ENCODE measurements around the gene GSTT2B. TPM values are rescaled to one million over a fixed set of nuclear protein-coding genes. Genes with fewer than 3 reads are reported as not detected.
"Not testable (repeated sequence)": the region's sequence is repeated elsewhere in the genome, so short reads cannot be mapped to it uniquely, and the experiment has no call there.

GSTT2B gene
- total and polyA plus RNA-seq, 10 of the 15 experiments (the other 5 are each of a cell fraction or from before 2014, with no cell fraction given), result 0.15 to 0.29 (median 0.21) TPM; not detected in 7

- ATAC-seq; POLR2A ChIA-PET; FAIRE-seq; H2AFZ ChIP-seq (ENCODE audit: control insufficient read depth, low read depth, low read length); H3K9ac ChIP-seq (ENCODE audit: control insufficient read depth, insufficient read depth, low read length); SMC1A ChIA-PET (ENCODE audit: uncharacterized antibody, unreplicated experiment); H4K20me1 ChIP-seq (ENCODE audit: control insufficient read depth, insufficient read depth); DNase-seq (ENCODE audit: low read depth, low spot score); H3K36me3 ChIP-seq (ENCODE audit: control insufficient read depth in 2 of 2, insufficient read depth in 2 of 2, low read length in 1 of 2); H3K27me3 ChIP-seq (replicated peaks in 1 of 2; ENCODE audit: control insufficient read depth in 2 of 2, insufficient read depth in 2 of 2, low read length in 1 of 2); H3K79me2 ChIP-seq (ENCODE audit: control insufficient read depth, insufficient read depth, low read length); H3K27ac ChIP-seq (ENCODE audit: control insufficient read depth, insufficient read depth); H3K4me3 ChIP-seq; H3K4me2 ChIP-seq (ENCODE audit: control insufficient read depth, insufficient read depth); H3K4me1 ChIP-seq (ENCODE audit: control insufficient read depth, insufficient read depth, low read length); H3K9me3 ChIP-seq (replicated peaks; ENCODE audit: control insufficient read depth, insufficient read depth, low read length); RAD21 ChIA-PET (ENCODE audit: unreplicated experiment); BruUV-seq (replicated peaks); CTCF ChIA-PET: not testable (repeated sequence)
- in situ Hi-C loops (cut with MboI), result loop anchor here (5.0 kb wide), 1 partner anchor 217 kb away; no protein-coding TSS in a partner anchor
- intact Hi-C loops (cut with micrococcal nuclease; ENCODE audit: unreplicated experiment), result loop anchor here (10.0 kb wide), 2 partner anchors 220 to 290 kb away; partner anchors contain the start of gene GGT5
- 37% methylated on average over 5 of the region's 6 CpGs for WGBS (ENCODE audit: insufficient coverage, insufficient replicate concordance, low lambda C conversion rate, missing lambda C conversion rate)
These were observed 6.0 kb downstream of the GSTT2B start for GRCh38 chr22:23954991-23955305.

- WGBS (ENCODE audit: insufficient coverage, insufficient replicate concordance, low lambda C conversion rate, missing lambda C conversion rate), result 50% methylated on average over 8 of the region's 8 CpGs
- ATAC-seq; H3K79me2 ChIP-seq (ENCODE audit: control insufficient read depth, insufficient read depth, low read length); H2AFZ ChIP-seq (ENCODE audit: control insufficient read depth, low read depth, low read length); CTCF ChIA-PET; SMC1A ChIA-PET (ENCODE audit: uncharacterized antibody, unreplicated experiment); H3K4me3 ChIP-seq; RAD21 ChIA-PET (ENCODE audit: unreplicated experiment); H3K27ac ChIP-seq (ENCODE audit: control insufficient read depth, insufficient read depth); POLR2A ChIA-PET; H4K20me1 ChIP-seq (ENCODE audit: control insufficient read depth, insufficient read depth); H3K36me3 ChIP-seq (ENCODE audit: control insufficient read depth in 2 of 2, insufficient read depth in 2 of 2, low read length in 1 of 2); FAIRE-seq; H3K9me3 ChIP-seq (replicated peaks; ENCODE audit: control insufficient read depth, insufficient read depth, low read length); DNase-seq (ENCODE audit: low read depth, low spot score); BruUV-seq (replicated peaks); H3K4me1 ChIP-seq (ENCODE audit: control insufficient read depth, insufficient read depth, low read length); H3K27me3 ChIP-seq (replicated peaks in 1 of 2; ENCODE audit: control insufficient read depth in 2 of 2, insufficient read depth in 2 of 2, low read length in 1 of 2); H3K4me2 ChIP-seq (ENCODE audit: control insufficient read depth, insufficient read depth); H3K9ac ChIP-seq (ENCODE audit: control insufficient read depth, insufficient read depth, low read length): not testable (repeated sequence)
- in situ Hi-C loops (cut with MboI), result loop anchor here (5.0 kb wide), 1 partner anchor 218 kb away; no protein-coding TSS in a partner anchor
- intact Hi-C loops (cut with micrococcal nuclease; ENCODE audit: unreplicated experiment), result loop anchor here (10.0 kb wide), 2 partner anchors 220 to 290 kb away; partner anchors contain the start of gene GGT5
- peak; percentile 78 for TF ChIP-seq BCL3 (IDR thresholded peaks at IDR 0.05; ENCODE audit: borderline replicate concordance, insufficient read depth, low read depth, low read length, poor library complexity, severe bottlenecking)
These were observed 6.6 kb downstream of the GSTT2B start for GRCh38 chr22:23954193-23954990.

- BruUV-seq (replicated peaks); H3K4me2 ChIP-seq (ENCODE audit: control insufficient read depth, insufficient read depth); H3K9ac ChIP-seq (ENCODE audit: control insufficient read depth, insufficient read depth, low read length); H3K27ac ChIP-seq (ENCODE audit: control insufficient read depth, insufficient read depth); ATAC-seq; H3K4me1 ChIP-seq (ENCODE audit: control insufficient read depth, insufficient read depth, low read length); DNase-seq (ENCODE audit: low read depth, low spot score); H3K79me2 ChIP-seq (ENCODE audit: control insufficient read depth, insufficient read depth, low read length); H3K9me3 ChIP-seq (replicated peaks; ENCODE audit: control insufficient read depth, insufficient read depth, low read length); H2AFZ ChIP-seq (ENCODE audit: control insufficient read depth, low read depth, low read length); FAIRE-seq; SMC1A ChIA-PET (ENCODE audit: uncharacterized antibody, unreplicated experiment); H3K4me3 ChIP-seq; H4K20me1 ChIP-seq (ENCODE audit: control insufficient read depth, insufficient read depth); H3K27me3 ChIP-seq (replicated peaks in 1 of 2; ENCODE audit: control insufficient read depth in 2 of 2, insufficient read depth in 2 of 2, low read length in 1 of 2); H3K36me3 ChIP-seq (ENCODE audit: control insufficient read depth in 2 of 2, insufficient read depth in 2 of 2, low read length in 1 of 2); CTCF ChIA-PET; RAD21 ChIA-PET (ENCODE audit: unreplicated experiment); POLR2A ChIA-PET: not testable (repeated sequence)
- WGBS (ENCODE audit: insufficient coverage, insufficient replicate concordance, low lambda C conversion rate, missing lambda C conversion rate), result 40% methylated on average over 4 of the region's 4 CpGs
- in situ Hi-C loops (cut with MboI) (loop anchor here (5.0 kb wide), 1 partner anchor 219 kb away; no protein-coding TSS in a partner anchor), intact Hi-C loops (cut with micrococcal nuclease; ENCODE audit: unreplicated experiment) (loop anchor here (10.0 kb wide), 2 partner anchors 221 to 291 kb away; partner anchors contain the start of gene GGT5)
These were observed 7.5 kb downstream of the GSTT2B start for GRCh38 chr22:23953485-23953884.
